Effector memory CD4-positive, alpha-beta T cell (primary cell): ENCODE results near the gene B3GAT2.

Experiments used
- DNase-seq, 3 donors: peaks; one replicate each; pipeline ENCODE4 v3.0.0-alpha.2; 2020
- H3K27ac ChIP-seq: 2 replicates; pipeline ENCODE4 v1.7.0; 2013; ENCODE audit warnings: mild to moderate bottlenecking, low read length, moderate library complexity; ENCODE audit not compliant: insufficient read depth, poor library complexity, severe bottlenecking
- H3K27me3 ChIP-seq: replicated peaks from 2 replicates; pipeline ENCODE4 v1.7.0; 2013; ENCODE audit warnings: mild to moderate bottlenecking, low read length; ENCODE audit not compliant: insufficient read depth, control insufficient read depth, poor library complexity, severe bottlenecking
- H3K36me3 ChIP-seq: 2 replicates; pipeline ENCODE4 v1.7.0; 2013; ENCODE audit warnings: mild to moderate bottlenecking, low read length, moderate library complexity; ENCODE audit not compliant: control insufficient read depth, insufficient read depth
- H3K4me1 ChIP-seq: 2 replicates; pipeline ENCODE4 v1.7.0; 2013; ENCODE audit warnings: low read length, mild to moderate bottlenecking; ENCODE audit not compliant: control insufficient read depth, insufficient read depth, poor library complexity, severe bottlenecking
- H3K4me3 ChIP-seq: 2 replicates; pipeline ENCODE4 v1.7.0; 2013; ENCODE audit warnings: low read length, low read depth, mild to moderate bottlenecking; ENCODE audit not compliant: insufficient read depth, poor library complexity, severe bottlenecking
- H3K9me3 ChIP-seq: 2 replicates; pipeline ENCODE4 v1.7.0; 2013; ENCODE audit warnings: mild to moderate bottlenecking, low read length, moderate library complexity; ENCODE audit not compliant: control insufficient read depth

The B3GAT2 gene

DNA sequence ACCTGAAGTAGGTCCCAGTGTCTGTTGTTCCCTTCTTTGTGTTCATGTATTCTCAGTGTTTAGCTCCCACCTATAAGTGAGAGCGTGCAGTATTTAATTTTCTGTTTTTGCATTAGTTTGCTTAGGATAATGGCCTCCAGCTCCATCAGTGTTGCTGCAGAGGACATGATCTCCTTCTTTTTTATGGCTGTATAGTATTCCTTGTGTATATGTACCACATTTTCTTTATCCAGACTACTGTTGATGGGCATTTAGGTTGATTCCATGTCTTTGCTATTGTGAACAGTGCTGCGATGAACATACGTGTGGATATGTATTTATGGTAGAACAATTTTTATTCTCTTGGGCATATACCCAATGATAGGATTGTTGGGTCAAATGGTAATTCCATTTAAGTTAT, 125.4 kb downstream of the B3GAT2 start:
- no peak overlapping the region for H3K4me3 ChIP-seq
- no peaks in the 10 kb centered on the region for H3K27me3 ChIP-seq
- no peaks in the 10 kb centered on the region for H3K9me3 ChIP-seq
- H3K4me1 ChIP-seq: no peaks in the 10 kb centered on the region
- no peak overlapping the region for H3K27ac ChIP-seq
- no peaks in the 10 kb centered on the region for H3K36me3 ChIP-seq
- DNase-seq: no peak

DNA sequence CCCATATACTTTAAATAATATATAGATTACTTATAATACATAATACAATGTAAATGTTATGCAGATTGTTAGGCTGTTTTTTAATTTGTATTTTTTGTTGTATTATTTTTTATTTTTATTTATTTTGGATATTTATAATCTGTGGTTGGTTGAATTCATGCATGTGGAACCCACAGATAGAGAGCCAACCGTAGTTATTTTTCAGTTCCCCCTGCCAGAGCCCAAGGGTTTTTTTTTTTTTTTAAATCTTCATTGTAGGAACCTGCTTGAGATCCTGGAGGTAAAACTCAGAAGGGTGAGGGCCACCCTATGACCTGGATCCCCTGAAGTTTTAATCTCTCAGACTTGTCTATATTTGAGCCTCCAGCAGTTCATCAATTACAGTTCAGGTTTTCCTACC, 133.2 kb downstream of the B3GAT2 start:
- Histone ChIP-seq H3K4me1 (no peaks in the 10 kb centered on the region), H3K27me3 (no peaks in the 10 kb centered on the region), H3K9me3 (no peaks in the 10 kb centered on the region), H3K27ac (no peak overlapping the region), H3K36me3 (no peaks in the 10 kb centered on the region), H3K4me3 (no peak overlapping the region)
- DNase-seq: no peak

DNA sequence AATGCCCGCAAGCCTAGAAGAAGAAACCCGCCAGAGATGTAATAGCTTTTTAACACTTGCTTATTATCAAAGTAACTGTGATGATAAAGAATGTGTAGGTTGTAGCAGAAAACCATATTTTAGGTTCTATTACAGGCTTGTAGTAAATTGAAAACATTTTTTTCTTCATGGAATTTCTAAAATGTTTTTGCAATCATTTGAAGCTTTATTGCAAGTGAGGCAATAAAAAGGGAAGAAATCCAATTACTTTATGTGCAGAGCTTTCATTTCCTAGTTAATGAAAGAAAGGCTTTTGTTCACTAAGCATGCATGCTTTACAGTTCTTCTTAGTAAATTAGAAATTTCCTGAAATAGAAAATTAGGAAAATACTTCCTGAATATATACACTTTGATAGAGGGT, 135.1 kb downstream of the B3GAT2 start:
- Histone ChIP-seq H3K9me3 (no peaks in the 10 kb centered on the region), H3K4me1 (no peaks in the 10 kb centered on the region), H3K36me3 (no peaks in the 10 kb centered on the region), H3K27me3 (no peaks in the 10 kb centered on the region), H3K27ac (no peak overlapping the region), H3K4me3 (no peak overlapping the region)
- no peak for DNase-seq

- Histone ChIP-seq H3K4me1 (no peaks in the 10 kb centered on the region), H3K9me3 (no peaks in the 10 kb centered on the region), H3K27me3 (no peaks in the 10 kb centered on the region), H3K36me3 (no peaks in the 10 kb centered on the region), H3K4me3 (no peak overlapping the region), H3K27ac (no peak overlapping the region)
- DNase-seq: no peak
Observed at GRCh38 chr6:70820778-70821177, 136.1 kb downstream of the B3GAT2 start.

GRCh38 chr6:70819646-70820045, 137.2 kb downstream of the B3GAT2 start:
- Histone ChIP-seq H3K9me3 (no peaks in the 10 kb centered on the region), H3K27ac (no peak overlapping the region), H3K36me3 (no peaks in the 10 kb centered on the region), H3K27me3 (no peaks in the 10 kb centered on the region), H3K4me1 (no peaks in the 10 kb centered on the region), H3K4me3 (no peak overlapping the region)
- no peak for DNase-seq

DNA sequence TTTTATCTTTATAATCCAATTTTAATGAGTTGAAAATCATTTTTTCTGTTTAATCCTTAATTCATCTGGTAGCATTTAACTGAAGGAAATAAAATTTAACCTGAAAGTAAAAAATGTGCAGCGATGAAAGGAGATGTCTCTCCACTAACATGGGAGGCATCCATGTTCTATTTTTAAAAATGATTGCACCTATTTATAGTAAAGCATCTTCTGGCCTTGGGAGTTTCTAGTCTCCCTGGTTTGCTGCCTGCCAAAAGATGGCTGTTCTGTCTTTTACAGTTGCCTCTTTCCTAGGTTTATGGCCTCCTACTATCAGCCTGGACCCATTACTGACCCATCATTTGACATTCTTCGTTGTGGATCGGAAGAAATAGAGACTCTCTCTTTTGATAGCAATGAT, 143.0 kb downstream of the B3GAT2 start:
- Histone ChIP-seq H3K4me1 (no peaks in the 10 kb centered on the region), H3K36me3 (no peaks in the 10 kb centered on the region), H3K27me3 (no peaks in the 10 kb centered on the region), H3K27ac (no peak overlapping the region), H3K4me3 (no peak overlapping the region), H3K9me3 (no peaks in the 10 kb centered on the region)
- no peak for DNase-seq

DNA sequence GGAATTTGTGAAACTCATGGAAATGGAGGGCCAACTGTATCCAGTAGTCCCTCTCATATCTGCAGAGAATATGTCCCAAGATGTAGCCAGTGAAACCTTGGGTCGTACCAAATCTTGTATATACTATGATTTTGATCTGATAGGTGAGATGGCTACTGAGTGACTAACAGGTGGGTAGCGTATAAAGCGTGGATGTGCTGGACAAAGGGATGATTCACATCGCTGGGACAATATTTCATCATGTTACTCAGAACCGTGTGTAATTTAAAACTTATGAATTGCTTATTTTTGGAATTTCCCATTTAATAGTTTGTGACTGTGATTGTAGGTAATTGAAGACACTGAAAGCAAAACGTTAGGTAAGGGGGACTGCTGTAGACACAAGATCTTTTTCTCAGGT, 145.1 kb downstream of the B3GAT2 start:
- H3K4me3 ChIP-seq: no peak overlapping the region
- no peaks in the 10 kb centered on the region for H3K4me1 ChIP-seq
- no peaks in the 10 kb centered on the region for H3K9me3 ChIP-seq
- DNase-seq: no peak
- no peaks in the 10 kb centered on the region for H3K27me3 ChIP-seq
- H3K27ac ChIP-seq: no peak overlapping the region
- no peaks in the 10 kb centered on the region for H3K36me3 ChIP-seq
